ENCODE data around the gene CRKL. TPM values are rescaled to one million over a fixed set of nuclear protein-coding genes. Genes with fewer than 3 reads are reported as not detected.

Gene CRKL
- polyA plus RNA-seq, 3 donors: 59.1 to 65.5 (median 64.7) TPM

DNA sequence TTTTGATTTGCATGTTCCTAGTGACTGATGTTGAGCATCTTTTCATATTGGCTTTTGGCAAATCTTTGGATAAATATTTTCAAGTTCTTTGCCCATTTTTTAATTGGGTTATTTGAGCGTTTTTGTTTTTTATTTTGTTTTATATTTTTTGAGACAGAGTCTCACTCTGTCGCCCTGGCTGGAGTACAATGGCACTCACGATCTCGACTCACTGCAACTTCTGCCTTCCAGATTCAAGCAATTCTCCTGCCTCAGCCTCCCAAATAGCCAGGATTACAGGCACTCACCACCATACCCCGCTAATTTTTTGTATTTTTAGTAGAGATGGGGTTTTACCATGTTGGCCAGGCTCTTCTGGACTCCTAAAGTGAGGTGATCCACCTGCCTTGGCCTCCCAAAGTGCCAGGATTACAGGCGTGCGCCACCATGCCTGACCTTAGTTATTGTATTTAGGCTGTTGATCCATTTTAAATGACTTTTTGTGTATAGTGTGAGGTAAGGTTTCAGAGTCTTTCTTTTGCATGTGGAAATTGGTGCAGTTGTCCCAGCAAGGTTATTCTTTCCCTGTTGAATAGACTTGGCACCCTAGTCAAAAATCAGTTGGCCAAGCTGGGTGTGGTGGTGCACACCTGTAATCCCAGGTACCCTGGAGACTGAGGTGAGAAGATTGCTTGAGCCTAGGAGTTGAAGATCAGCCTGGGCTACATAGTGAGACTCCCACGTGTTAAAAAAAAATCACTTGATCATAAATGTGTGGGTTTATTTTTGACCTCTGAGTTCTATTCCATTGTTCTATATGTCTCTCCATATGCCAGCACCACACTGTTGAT, 26.1 kb downstream of the CRKL start:
- no peak for DNase-seq (ENCODE audit: extremely low read depth in 1 of 11, low read depth in 9 of 11, low spot score in 4 of 11)

DNA sequence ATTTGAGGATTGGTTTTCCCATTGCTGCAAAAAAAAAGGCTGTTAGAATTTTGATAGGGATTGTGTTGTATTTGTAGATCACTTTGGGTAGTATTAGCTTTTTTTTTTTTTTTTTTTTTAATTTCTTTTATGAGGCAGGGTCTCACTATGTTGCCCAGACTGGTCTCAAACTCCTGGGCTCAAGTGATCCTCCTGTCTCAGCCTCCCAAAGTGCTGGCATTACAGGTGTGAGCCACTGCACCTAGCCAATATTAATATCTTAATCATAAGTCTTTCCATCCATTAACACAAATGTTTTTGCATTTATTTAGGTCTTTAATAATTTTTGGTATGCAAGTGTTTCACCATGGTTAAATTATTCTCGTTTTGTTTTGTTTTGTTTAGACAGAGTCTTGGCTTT, 26.8 kb downstream of the CRKL start:
- no peak for DNase-seq (ENCODE audit: extremely low read depth in 1 of 11, low read depth in 9 of 11, low spot score in 4 of 11)

DNA sequence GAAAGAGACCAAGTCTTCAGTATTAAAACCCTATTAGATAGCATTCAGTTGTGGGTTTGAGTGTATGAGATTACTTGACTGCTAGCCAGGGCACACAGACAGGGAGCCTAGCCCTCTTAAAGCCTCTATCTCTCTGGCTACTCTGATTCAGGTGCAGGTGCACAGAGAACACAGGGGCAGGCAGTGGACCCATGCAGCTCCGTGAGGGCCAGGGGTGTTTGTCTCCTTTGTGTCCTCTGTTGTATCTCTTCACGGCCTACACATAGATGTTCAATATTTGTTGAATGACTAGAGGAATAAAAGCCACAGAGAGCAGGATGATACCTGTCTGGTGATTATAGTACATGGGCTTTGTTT, 28.3 kb downstream of the CRKL start:
- DNase-seq (ENCODE audit: extremely low read depth in 1 of 11, low read depth in 9 of 11, low spot score in 4 of 11): no peak

DNA sequence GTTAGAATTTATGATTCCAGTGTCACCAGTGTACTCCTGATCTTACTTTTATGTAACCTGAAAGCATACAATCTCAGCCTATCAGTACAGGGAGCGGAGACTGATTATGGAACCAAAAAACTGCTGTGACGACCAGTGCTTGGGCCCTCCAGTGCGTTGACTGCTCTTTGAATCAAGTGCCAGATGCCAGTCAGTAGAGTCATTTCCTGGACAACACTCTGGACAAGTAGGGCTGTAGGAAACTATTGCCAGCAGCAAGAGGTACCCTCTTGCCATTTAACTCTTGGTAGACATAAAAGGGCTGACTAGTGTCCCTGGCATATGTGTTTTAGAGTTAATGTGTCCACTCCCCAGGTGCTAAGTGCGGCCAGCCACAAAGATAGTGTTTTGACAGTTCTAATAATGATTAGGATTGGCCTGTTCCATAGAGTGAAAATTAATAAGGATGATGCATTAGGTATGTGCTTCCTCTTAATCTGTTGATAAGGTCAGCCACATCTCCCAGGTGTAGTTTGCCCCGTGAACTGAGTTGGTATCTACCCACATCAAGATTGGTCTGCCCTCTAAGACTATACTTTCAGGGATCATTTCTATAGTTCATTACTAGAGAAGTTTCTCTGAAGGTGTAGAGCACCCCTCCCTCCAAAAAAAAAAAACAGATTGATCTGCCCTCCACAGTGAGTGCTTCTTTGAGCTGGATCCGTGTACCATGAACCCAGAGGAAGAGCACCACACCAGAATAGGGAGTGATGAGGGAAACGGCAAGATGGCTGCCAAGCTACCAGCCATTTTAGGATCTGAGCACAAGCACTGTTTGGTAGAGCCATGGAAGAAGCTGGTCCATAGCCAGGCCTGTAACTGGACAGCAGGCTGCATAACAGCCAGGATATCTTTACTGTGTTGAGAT, 29.1 kb downstream of the CRKL start:
- no peak for DNase-seq (ENCODE audit: extremely low read depth in 1 of 11, low read depth in 9 of 11, low spot score in 4 of 11)

DNA sequence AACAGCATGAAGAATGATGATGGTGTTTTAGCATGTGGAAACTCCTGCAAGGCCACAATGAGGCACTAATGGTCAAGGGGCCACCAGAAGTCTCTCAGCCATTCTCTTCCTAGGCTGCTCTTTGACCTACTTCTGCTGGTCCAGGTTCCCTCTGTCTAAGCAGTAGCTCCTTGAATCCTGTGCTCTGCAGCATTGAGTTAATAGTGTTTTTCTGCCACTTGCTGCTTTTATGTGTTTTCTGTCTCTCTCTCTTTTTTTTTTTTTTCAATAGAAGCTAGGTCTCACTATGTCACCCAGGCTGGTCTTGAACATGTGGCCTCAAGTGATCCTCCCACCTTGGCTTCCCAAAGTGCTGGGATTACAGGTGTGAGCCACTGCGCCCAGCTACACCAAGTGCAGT, 29.8 kb downstream of the CRKL start:
- DNase-seq (ENCODE audit: extremely low read depth in 1 of 11, low read depth in 9 of 11, low spot score in 4 of 11): no peak

DNA sequence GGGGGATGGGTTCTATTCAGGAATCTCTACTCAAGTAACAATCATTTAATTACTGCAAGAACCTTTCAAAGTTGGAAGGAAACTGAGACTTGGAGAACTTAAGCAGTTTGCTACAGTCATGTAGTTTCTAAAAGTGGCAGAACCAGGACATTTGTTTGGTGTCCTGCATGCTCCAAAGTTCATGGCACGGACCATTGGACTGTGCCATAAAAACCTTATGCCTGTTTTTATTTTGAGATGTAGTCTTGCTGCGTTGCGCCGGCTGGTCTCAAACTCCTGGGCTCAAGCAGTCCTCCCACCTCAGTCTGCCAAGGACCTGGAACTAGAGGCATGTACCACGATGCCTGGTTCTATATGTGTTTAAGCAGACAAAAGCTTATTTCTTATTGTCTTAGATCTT, 31.2 kb downstream of the CRKL start:
- DNase-seq (ENCODE audit: extremely low read depth in 1 of 11, low read depth in 9 of 11, low spot score in 4 of 11): no peak

DNA sequence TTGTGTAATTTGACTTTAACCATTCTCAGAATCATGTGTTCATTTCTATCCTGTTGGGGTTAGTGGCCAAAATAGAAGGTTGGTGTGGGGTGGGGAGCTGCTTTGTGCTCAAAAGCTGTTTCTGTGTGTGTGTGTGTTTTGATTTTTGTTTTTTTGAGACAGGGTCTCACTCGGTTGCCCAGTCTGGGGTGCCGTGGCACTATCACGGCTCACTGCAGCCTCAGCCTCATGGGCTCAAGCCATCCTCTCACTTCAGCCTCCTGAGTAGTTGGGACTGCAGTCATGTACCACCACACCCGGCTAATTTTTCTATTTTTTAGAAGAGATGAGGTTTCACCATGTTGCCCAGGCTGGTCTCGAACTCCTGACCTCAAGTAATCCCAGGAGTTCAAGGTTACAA, 31.8 kb downstream of the CRKL start:
- DNase-seq (ENCODE audit: extremely low read depth in 1 of 11, low read depth in 9 of 11, low spot score in 4 of 11): no peak

DNA sequence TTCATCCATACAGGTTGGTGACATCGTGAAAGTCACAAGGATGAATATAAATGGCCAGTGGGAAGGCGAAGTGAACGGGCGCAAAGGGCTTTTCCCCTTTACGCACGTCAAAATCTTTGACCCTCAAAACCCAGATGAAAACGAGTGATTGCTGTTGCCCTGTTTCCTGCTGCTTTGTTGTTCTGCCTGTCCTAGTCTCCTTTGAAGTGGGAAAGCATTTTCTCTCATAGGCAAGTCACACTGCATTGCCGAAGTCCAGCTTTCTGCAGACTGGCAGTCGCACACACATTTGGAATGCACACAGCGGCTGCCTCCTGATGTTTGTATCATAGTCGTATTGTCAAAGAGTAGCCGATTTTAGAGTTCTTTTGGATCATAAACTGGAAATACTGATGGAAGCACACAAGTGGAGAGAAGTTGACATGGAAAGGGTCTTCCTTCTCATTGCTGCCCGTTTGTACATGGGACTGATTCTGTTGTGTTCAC, 32.5 kb downstream of the CRKL start:
- DNase-seq (ENCODE audit: extremely low read depth in 1 of 11, low read depth in 9 of 11, low spot score in 4 of 11): no peak

DNA sequence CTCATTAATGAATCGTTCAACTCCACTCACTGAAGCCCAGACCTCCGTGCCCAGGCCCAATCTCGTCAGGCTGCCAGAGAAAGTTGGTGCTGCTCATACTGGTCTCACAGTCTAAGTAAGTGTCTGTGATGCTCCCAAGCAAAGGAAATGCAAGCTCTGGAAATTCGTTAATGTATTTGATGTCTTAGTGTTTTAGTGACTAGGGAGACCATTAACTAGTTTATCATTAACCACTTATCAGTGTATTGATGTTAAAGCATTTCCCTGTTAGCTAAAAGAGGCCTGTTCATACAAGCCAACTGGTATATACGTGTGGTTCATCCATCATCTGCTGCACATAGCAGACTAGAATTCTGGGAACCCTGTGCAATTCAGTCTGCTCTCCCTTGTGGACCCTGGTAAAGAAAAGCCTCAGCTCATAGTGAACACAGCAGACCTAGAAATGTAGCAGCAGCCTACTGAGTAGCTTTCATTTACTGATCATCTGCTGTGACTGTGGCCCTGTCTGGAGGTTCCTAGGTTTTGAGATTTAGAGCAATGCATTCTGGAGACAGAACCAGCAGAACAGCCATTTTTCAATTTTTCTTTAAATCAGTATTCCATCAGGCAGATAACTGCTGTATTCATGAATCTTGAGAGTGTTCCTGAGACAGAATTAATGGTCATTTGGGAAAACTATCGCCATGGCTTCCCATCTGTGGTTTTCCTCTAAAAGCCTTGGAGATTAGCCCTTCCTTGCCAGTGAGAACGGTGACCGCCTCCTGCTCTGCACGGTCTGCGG, 34.1 kb downstream of the CRKL start:
- DNase-seq (ENCODE audit: extremely low read depth in 1 of 11, low read depth in 9 of 11, low spot score in 4 of 11): no peak

DNA sequence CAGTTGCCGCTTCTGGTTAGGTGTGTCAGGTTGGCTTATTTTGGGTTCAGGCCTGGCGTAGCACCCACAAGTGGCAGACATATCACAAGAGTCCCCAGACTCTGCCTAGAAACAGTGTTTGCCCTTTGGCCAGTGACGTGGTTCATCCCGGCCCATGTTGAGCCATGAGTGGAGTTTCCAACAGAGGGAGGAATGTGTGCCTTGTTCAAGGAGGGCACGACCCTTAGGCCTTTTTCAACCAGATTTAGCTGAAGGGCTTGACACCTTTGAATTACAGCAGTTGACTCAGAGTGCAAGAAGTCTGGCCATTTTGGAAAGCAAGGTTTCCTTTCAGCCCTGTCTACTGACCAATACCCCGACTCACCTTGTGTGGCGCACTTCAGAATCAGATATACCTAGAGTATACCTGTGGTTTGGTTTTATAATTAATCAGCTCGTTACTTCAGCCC, 34.7 kb downstream of the CRKL start:
- no peak for DNase-seq (ENCODE audit: extremely low read depth in 1 of 11, low read depth in 9 of 11, low spot score in 4 of 11)

DNA sequence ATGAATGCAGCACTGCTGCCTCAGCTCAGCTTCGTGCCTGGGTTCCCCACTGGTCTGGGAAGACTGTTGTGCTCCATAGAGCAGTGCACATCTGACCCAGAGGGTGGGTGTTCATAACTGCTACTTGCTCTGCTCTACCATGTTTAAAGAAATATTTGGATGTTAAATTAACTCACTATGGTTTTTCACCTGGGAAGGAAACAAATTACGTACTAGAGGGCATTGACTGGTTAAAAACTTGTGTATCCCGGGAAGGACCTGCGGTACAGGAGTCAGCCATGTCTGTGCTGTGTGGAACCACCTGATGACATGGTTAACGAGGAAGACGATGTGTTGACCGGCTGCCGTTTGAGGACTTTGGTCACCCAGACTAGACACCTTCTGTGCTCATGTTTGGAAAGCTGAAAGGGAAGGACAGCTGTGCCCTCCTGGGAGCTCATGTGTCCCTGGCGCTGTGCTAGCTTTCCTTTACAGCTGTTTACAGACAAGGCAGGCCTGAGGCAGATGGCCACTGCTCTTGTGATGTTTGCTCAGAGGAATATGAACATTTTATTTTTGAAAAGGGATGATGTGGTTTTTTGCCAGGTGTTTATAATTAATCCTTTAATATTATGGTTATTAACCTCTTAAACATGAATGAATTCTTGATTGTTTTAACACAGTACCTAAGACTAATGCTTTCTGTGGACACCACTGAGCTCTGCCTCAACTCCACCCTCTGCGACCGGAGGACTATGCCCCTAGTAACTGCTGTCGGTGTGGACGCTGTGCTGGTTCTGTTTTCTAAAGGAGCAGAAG, 35.5 kb downstream of the CRKL start:
- no peak for DNase-seq (ENCODE audit: extremely low read depth in 1 of 11, low read depth in 9 of 11, low spot score in 4 of 11)

DNA sequence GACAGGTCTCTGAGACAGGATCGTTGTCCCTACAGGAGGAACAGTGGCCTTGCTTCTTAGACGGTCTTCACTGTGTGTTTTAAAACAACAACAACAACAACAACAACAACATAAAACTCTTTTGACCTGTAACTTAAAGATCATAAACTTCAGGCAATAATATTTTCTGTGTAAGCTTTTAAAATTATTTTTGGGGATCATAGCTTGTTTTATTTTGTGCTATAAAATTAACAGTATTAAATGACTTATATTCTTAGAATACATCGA, 36.1 kb downstream of the CRKL start:
- DNase-seq (ENCODE audit: extremely low read depth in 1 of 11, low read depth in 9 of 11, low spot score in 4 of 11): no peak

DNA sequence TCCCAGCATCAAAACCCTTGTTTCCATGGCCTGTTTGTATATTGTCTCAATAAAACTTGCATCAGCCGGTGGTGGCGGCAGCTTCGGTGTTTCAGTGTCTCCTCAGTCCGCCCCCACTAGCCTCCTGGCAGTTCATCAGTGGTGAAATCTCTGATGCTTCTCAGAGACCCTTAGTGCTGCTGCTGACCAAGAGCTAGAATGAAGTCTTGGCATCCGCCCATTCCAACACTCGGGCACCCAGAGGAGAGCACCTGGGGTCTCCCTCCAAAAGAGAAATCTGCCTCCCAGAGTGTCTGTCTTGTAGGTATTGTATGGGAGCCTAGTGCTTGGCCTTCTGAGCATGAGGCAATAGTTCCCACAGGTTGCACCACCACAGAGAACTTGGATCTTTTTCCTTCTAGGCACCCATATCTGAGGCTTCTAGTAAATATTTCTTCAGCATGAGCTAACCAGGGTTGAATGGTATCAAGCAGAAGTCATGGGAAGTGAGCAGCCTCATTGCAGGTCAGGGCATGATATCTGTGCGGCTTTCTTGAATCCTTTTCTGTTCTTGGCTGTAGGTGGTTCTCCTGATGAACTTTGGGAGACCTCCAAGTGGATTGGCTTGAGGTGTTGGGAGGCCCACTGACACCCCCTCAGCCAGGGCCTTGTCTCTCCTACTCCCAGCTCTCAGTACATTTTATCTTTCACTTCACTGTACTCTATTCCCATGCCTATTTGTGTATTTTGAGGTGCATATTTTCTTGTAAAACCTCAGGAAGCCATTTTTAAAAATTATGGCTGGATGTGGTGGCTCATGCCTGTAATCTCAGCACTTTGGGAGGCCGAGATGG, 36.7 kb downstream of the CRKL start:
- no peak for DNase-seq (ENCODE audit: extremely low read depth in 1 of 11, low read depth in 9 of 11, low spot score in 4 of 11)

DNA sequence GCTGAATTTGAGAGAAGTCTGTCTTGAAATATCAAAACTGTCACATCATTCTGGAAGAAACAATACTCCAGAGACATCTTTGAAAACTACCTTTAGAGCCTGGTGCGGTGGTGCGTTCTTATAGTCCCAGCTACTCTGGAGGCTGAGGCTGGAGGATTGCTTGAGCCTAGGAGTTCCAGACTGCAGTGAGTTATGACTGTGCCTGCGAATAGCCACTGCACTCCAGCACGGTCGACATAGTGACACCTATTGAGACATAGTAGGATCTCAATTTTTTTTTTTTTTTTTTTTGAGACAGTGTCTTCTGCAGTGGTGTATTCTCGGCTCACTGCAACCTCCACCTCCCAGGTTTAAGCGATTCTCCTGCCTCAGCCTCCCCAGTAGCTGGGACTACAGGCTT, 38.3 kb downstream of the CRKL start:
- no peak for DNase-seq (ENCODE audit: extremely low read depth in 1 of 11, low read depth in 9 of 11, low spot score in 4 of 11)

DNA sequence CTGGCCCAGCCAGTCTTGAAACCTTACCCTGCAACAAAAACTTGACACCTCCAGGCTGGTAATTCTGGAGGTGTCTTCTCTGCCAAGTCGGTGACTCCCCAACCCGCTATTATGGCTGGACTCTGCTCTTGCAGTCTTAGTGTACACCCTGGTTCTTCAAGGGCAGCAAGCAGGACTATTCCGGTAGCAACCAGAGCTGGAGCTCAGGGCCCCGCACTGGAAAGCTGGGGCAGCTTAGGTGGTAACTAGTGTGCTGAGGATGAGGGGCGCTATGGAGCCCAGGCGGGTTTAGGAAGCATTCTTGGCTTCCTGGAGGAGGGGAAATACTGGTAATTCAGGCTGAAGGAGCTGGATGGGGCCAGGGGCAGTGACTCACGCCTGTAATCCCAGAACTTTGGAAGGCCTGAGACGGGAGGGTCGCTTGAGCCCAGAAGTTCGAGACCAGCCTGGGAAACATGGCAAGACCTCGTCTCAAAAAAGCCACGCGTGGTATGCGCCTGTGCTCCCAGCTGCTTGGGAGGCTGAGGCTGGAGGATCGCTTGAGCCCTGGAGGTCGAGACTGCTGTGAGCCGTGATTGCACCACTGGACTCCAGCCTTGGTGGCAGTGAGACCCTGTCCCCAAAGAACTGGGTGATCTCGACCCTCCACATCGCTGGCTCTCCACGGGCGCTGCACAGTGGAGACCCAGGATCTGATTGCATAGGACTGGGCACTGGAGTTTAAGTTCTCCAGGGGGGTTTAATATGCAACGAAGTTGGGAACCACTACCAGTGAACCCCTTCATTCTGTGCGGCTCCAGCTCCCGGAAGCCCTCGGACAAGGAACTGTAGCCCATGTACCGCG, 39.3 kb downstream of the CRKL start:
- no peak for DNase-seq (ENCODE audit: extremely low read depth in 1 of 11, low read depth in 9 of 11, low spot score in 4 of 11)

DNA sequence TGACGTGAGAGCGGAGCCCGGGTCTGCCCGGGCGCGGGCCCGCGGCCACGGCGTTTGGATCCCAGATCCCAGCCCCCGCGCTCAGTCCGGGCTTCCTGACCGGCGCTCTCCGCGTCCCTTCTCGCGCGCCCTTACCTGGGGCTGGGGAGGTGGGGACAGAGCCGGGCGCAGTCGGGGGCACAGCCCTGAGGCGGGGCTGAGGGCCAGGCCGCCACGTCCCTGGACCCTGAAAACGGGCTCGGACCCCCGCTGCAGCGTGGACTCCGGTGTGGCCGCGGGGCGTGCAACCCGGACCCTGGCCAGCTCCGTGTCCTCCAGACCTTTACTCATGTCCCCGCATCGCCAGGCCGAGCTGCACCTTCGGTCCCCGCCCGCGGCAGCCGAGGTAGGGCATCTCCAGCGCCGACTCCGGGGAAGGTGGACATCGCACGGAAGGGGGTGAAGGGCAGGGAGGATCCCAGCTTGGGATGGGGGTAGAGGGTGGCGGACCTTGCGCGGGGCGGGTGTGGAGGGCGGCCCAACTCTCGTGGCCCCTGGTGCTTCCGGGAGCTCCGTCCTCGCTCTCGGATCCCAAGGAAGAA, 40.0 kb downstream of the CRKL start:
- DNase-seq (ENCODE audit: extremely low read depth in 1 of 11, low read depth in 9 of 11, low spot score in 4 of 11): no peak

All from renal cortex interstitium (tissue), 11 donors.